NCI-H345 (cell line): ENCODE results near the gene FETUB.

Experiments
- DNase-seq: peaks from one replicate; lab custom pipeline; 2025; lab: John Stamatoyannopoulos, UW

FETUB gene

GRCh38 chr3:186635532-186635931, 4.7 kb upstream of the FETUB start:
- no peak for DNase-seq

- DNase-seq = no peak
Measured at GRCh38 chr3:186636536-186636935, 3.7 kb upstream of the FETUB start.

DNA sequence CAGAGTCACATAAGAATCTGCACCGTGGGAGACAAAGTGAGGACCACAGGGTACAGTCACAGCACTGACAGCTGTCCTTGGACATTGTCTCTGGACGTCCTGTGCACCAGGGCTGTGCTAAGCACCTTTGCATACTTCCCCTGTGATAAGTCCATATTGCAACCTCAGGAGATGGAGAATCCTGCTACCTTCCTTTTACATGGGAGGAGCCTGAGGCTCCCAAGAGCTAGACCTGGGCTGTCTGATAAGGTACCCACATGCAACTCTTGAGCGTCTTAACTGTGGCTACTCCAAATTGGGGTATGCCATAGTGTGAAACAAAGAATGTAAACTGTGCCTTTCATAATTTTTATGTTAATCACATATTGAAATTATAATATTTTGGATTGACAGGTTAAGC, 2.5 kb upstream of the FETUB start:
- DNase-seq = no peak

DNA sequence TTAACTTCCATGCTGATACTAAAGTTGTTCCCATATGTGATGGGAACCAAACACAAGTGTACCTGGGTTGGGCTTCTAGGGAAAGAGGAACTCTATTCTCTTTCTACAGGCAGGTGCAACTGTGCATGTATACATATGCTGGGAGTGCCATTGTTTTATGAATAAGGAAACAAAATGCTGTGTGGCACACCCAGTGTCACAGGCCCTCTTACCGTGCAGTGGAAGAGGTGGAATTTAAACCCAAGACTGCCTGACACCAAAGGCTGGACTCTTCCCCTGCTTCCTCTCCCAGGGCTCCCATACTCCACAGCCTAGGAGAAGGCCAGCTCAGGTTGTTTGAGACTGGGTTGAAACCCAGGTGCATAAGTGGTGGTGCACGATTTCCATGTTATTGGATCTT, 1.9 kb upstream of the FETUB start:
- DNase-seq = peak; percentile 26

GRCh38 chr3:186640473-186640818, 247 bp downstream of the FETUB start:
- peak; percentile 14 for DNase-seq

DNA sequence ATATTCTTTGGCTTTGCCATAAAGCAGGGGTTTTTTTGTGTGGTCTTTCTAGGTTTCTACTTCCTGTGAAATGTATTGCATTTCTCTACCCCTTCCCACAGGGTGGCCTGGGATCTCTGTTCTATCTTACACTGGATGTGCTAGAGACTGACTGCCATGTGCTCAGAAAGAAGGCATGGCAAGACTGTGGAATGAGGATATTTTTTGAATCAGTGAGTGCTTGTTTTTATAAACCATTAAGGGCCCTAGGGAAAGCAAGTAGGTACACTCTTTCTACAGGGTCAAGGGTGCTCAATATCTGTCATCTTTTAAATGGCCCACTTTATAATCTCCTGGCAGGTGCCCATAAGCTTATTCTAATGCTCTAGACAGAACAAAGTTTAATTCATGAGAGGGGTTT, 730 bp downstream of the FETUB start:
- no peak for DNase-seq

GRCh38 chr3:186642014-186642413, 1.8 kb downstream of the FETUB start:
- no peak for DNase-seq

- no peak for DNase-seq
Measured at GRCh38 chr3:186643493-186643892, 3.3 kb downstream of the FETUB start.

GRCh38 chr3:186644683-186645082, 4.5 kb downstream of the FETUB start:
- no peak for DNase-seq

DNA sequence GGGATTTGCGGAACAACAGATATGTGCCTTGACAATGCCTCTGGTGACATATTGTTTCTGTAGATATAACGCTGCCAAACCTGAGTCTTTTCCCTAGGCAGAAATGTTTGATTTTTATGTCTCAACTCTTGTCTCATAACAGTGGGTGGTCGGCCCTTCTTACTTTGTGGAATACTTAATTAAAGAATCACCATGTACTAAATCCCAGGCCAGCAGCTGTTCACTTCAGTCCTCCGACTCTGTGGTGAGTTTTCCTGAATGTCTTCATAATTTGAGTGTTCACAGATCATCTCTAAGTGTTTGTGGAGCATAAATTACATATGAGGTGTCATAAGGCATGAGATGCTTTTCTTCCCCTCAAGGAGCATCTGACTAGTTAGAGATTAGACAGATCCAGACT, 5.9 kb downstream of the FETUB start:
- DNase-seq = no peak

- no peak for DNase-seq
Measured at GRCh38 chr3:186646841-186647240, 6.6 kb downstream of the FETUB start.

GRCh38 chr3:186648851-186649250, 8.7 kb downstream of the FETUB start:
- no peak for DNase-seq

DNA sequence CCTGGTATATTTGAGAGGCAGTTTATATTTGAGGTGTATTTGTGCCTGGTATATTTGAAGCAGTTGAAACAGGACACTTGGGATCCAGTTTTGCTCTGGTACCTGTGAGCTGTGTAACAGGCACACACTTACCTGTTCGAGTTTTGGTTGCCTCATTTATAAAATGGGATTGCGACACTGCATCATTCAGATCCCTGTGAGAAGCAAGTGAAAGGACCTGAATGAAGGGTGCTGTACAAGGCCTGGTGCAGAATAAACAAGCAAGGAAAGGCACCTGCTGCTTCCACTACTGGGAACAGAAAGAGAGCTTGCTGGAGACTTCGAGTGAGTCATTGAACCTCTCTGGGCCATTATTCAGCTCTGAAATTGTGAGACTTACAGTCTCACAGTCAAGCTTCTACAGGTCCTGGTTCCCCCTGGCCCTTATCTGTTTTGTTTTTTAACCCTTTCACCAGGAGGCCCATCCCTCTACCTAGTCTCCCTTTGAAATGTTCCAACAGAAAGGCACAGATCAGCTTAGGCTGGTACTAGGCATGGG, 11.5 kb downstream of the FETUB start:
- DNase-seq = peak; percentile 11

GRCh38 chr3:186653080-186653707, 13.0 kb downstream of the FETUB start:
- DNase-seq = peak; percentile 26

DNA sequence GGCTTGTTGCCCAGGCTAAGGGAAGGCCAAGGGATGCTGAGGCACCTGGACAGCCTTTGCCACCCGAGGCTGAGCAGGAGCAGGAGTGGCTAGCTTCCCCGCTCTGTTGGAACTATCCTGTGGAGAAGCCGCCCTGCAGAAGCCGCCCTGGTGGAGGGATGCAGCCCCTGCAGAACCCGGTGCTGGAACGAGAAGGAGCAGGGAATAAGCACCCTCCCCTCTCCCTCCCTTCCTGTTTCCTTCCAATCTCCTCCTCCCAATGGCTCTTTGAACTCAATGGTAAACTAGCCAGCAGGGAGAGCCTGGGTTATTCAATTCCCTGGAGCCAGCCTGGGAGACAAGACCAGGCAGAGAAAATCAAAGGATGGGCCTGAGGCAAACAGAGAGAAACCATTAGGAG, 13.8 kb downstream of the FETUB start:
- no peak for DNase-seq

GRCh38 chr3:186663361-186664118, 23.3 kb downstream of the FETUB start:
- no peak for DNase-seq

DNA sequence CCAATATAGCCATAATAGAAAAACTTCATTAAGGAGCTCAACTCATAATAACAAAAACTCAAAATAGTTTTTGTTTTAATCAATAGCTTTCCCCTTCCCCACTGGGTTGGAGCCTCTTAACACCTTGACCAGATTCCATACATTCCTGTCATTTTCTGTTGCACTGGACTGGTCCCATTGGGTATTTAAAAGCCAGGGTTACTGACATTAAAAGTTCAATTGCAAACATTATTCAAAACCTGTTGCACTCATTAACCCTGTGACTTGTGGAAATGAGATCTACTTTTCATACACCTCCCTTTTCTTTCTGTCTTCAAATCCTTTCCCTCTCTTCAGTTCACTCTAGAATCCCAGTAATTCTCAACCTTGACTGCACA, 23.9 kb downstream of the FETUB start:
- DNase-seq = no peak

DNA sequence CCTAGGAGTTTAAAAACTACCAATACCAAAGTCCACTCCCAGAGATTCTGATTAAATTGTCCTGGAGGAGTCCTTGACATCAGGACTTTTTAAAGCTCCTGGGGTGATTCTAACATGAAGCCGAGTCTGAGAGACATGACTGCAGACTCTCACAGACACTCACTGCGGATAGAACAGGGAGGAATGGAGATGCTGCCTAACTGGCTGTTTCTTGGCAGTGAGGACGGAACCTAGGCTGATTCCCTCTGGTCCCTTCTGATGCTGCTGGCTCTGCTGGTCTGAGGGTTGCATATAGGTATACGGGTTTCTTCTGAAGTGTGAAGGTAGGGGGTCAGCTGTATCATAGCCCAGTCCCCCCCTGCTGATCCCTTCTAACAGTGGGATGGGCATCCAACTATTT, 24.3 kb downstream of the FETUB start:
- no peak for DNase-seq

GRCh38 chr3:186665625-186666188, 25.5 kb downstream of the FETUB start, which contains the start of gene HRG:
Gene HRG, plus strand, starts transcription at chr3:186666014. Its CDS starts 18 bp downstream, at chr3:186666032.
- no peak for DNase-seq

DNA sequence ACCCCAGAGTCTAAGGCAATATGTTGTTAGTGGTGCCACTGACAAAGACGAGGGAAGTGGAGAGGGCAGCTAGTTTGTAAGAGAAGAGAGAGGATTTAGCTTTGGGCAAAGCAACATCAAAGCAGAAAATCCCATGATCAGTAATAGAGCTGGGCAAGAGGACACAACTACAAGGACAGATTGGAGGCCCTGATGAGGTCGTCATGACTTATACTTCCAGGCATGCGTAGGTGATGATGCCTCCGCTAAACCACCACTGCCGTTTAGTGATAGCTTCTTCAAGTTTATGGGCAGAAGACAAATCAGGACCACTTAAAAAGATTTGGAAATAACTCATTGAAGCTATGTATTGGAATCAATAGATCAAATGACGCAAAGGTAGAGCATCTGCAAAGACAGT, 28.2 kb downstream of the FETUB start:
- no peak for DNase-seq

- no peak for DNase-seq
Measured at GRCh38 chr3:186669378-186670084, 29.3 kb downstream of the FETUB start.

GRCh38 chr3:186670155-186670554, 30.0 kb downstream of the FETUB start:
- no peak for DNase-seq

DNA sequence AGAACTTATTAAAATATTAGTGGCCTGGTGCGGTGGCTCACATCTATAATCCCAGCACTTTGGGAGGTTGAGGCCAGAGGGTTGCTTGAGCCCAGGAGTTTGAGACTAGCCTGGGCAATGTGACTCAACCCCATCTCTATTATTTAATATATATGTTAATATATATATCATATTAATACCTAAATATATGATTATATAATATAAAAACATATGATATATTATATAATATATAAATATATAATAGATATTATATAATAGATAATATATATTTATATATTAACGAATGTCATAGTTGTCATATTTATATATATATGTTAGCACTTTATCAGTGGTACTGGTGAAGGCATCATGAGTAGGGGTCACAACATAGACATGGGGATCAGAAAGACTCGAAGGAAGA, 30.9 kb downstream of the FETUB start:
- no peak for DNase-seq
